GDM1 (cell line): ENCODE results near the gene ATP11A.
"Not testable (repeated sequence)": the region's sequence is repeated elsewhere in the genome, so short reads cannot be mapped to it uniquely, and the experiment has no call there.

ENCODE experiments used
- DNase-seq: peaks from one replicate; lab custom pipeline; 2025; lab: John Stamatoyannopoulos, UW

Gene ATP11A

GRCh38 chr13:112863356-112863755, 173.5 kb downstream of the ATP11A start:
- DNase-seq, result not testable (repeated sequence)

- DNase-seq, result not testable (repeated sequence)
Measured at GRCh38 chr13:112865478-112865877, 175.6 kb downstream of the ATP11A start.

- no peak for DNase-seq
Measured at GRCh38 chr13:112867301-112867711, 177.5 kb downstream of the ATP11A start.

- DNase-seq, result no peak
Measured at GRCh38 chr13:112868308-112868707, 178.5 kb downstream of the ATP11A start.

- no peak for DNase-seq
Measured at GRCh38 chr13:112869202-112870050, 179.6 kb downstream of the ATP11A start.

GRCh38 chr13:112870051-112870331, 180.2 kb downstream of the ATP11A start:
- DNase-seq, result no peak

GRCh38 chr13:112870737-112871287, 181.0 kb downstream of the ATP11A start:
- DNase-seq, result no peak

GRCh38 chr13:112871742-112872141, 181.9 kb downstream of the ATP11A start:
- no peak for DNase-seq

GRCh38 chr13:112872657-112873631, 183.1 kb downstream of the ATP11A start:
- peak; percentile 23 for DNase-seq

- DNase-seq, result peak; percentile 18
Measured at GRCh38 chr13:112873851-112874750, 184.3 kb downstream of the ATP11A start.

- no peak for DNase-seq
Measured at GRCh38 chr13:112874751-112875300, 185.0 kb downstream of the ATP11A start.

GRCh38 chr13:112875627-112876026, 185.8 kb downstream of the ATP11A start:
- DNase-seq, result no peak

- no peak for DNase-seq
Measured at GRCh38 chr13:112876305-112877000, 186.6 kb downstream of the ATP11A start.

GRCh38 chr13:112877066-112877465, 187.2 kb downstream of the ATP11A start:
- DNase-seq, result no peak

- DNase-seq, result no peak
Measured at GRCh38 chr13:112877539-112877938, 187.7 kb downstream of the ATP11A start.

GRCh38 chr13:112877976-112878955, 188.4 kb downstream of the ATP11A start:
- no peak for DNase-seq

GRCh38 chr13:112879283-112879833, 189.5 kb downstream of the ATP11A start:
- no peak for DNase-seq

GRCh38 chr13:112880221-112880641, 190.4 kb downstream of the ATP11A start:
- no peak for DNase-seq

- DNase-seq, result no peak
Measured at GRCh38 chr13:112880976-112881540, 191.2 kb downstream of the ATP11A start.
